ENCODE data around the gene AQP6.

Gene AQP6

DNA sequence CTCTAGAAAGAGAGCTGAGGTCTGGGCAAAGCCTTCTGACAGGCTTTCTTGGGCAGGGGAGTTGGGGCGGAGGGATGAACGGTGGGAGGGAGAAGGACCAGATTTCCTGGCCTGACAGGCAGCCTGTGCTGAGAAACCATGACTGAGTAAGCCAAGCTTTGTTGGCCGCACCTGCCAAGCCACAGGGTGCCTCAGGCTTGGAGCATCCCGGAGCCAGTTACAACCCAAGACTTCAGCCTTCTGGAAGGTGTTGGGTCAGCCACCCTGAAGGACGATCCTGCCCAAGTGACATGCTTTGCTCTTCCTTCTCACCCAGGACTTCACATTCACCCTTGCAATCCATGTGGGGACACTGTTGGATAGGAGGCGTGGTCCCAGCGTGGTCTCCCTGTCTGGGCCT lies 43.2 kb upstream of the AQP6 start:
- TF ChIP-seq, protein P1, sequence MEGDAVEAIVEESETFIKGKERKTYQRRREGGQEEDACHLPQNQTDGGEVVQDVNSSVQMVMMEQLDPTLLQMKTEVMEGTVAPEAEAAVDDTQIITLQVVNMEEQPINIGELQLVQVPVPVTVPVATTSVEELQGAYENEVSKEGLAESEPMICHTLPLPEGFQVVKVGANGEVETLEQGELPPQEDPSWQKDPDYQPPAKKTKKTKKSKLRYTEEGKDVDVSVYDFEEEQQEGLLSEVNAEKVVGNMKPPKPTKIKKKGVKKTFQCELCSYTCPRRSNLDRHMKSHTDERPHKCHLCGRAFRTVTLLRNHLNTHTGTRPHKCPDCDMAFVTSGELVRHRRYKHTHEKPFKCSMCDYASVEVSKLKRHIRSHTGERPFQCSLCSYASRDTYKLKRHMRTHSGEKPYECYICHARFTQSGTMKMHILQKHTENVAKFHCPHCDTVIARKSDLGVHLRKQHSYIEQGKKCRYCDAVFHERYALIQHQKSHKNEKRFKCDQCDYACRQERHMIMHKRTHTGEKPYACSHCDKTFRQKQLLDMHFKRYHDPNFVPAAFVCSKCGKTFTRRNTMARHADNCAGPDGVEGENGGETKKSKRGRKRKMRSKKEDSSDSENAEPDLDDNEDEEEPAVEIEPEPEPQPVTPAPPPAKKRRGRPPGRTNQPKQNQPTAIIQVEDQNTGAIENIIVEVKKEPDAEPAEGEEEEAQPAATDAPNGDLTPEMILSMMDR (IDR thresholded peaks at IDR 0.05; ENCODE audit: low read depth, low read length): no peak
- no peak overlapping the region for H3K4me3 ChIP-seq (ENCODE audit: low read depth, low read length)

DNA sequence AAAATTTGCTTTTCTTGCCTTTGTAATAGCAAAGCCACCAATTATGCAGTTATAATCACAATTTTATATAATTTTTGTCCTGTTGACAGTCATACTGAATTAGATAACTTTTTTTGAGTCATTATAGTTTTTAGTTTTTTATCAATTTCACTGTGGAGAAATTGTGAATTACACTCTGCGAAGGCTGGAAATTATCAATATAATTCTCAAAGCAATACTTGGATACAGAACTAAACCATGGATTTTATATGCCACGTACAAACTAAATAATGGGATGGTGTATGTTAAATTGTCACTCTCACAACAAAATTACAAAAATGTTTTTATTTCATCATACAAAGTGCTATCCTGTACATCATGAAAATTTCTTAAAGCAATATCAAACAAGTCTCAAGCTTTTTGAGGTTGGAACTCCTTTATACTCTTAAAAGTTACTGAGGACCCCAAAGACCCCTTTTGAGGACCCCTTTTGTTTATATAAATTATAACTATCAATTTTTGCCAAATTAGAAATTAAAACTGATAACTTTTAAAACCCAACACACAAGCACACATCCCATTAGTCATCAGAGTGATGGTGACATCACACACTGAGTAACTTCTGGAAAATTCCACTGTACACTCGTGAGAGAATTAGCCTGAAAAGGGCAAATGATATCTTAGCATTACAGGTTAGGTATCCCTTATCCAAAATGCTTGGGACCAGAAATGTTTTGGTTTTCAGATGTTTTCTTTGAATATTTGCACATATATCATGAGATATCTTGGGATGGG lies 42.0 kb upstream of the AQP6 start:
- TF ChIP-seq, protein P1 (IDR thresholded peaks at IDR 0.05; ENCODE audit: low read depth, low read length): no peak
- H3K4me3 ChIP-seq (ENCODE audit: low read depth, low read length): no peak overlapping the region

DNA sequence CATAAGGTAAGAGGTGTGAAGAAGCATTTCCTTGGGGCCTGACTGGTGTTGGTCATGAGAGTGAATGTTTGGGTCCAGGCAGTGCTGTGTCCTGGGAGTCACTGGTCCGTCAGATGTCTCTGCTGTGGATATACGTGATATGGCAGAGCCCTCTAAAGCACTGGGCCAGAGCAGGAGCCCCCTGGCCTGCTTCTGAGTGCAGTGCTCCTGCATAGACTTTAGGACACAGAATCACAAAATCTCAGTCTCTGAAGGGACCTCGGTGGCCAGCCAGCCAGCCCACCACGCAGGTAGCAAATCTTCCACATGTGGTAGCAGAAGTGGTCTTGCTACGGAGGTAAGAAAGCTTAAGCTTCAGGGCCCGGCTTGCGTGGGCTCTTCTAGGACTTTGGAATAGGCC lies 40.7 kb upstream of the AQP6 start:
- no peak overlapping the region for H3K4me3 ChIP-seq (ENCODE audit: low read depth, low read length)
- TF ChIP-seq, protein P1 (IDR thresholded peaks at IDR 0.05; ENCODE audit: low read depth, low read length): no peak

DNA sequence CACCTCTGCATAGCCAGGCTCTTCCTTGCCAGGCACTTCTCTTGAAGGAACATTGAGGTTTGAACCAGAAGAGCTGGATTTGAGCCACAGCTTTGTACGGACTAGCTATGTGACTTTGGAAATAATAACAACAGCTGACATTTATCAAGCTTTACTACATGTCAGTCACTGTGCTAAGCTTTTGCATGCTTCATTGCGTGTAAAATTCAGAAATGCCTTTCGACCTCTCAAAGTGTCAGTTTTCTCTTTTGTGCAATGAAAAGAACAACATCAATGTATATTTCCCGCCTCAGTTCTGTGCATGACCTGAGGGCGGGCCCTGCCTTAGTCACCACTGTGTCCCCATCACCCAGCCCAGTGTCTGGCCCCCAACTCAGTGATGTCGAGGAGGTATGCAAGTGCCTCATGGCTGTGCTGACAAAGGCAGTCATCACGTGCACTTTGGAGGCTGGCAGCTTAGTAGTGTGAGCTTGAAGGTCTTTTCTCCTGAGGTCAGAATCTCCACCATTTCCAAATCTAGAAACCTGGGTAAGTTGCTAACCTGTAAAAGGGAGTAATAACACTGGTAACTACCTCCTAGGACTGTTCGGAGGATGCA lies 40.1 kb upstream of the AQP6 start:
- no peak overlapping the region for H3K4me3 ChIP-seq (ENCODE audit: low read depth, low read length)
- TF ChIP-seq, protein P1 (IDR thresholded peaks at IDR 0.05; ENCODE audit: low read depth, low read length): no peak

DNA sequence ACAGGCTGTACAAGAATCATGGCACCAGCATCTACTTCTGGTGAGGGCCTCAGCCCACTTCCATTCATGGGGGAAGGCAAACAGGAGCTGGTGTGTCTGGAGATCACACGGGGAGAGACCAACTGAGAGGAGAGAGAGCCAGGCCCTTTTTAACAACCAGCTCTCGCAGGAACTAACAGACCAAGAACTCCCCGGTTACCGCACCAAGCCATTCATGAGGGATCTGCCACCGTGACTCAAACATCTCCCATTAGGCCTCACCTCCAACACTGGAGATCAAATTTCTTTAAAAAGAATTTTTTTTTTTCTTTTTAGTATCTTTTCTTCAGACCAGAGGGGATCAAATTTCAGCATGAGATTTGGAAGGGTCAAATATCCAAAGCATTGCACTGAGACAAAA lies 39.0 kb upstream of the AQP6 start:
- TF ChIP-seq, protein P1 (IDR thresholded peaks at IDR 0.05; ENCODE audit: low read depth, low read length): no peak
- no peak overlapping the region for H3K4me3 ChIP-seq (ENCODE audit: low read depth, low read length)

DNA sequence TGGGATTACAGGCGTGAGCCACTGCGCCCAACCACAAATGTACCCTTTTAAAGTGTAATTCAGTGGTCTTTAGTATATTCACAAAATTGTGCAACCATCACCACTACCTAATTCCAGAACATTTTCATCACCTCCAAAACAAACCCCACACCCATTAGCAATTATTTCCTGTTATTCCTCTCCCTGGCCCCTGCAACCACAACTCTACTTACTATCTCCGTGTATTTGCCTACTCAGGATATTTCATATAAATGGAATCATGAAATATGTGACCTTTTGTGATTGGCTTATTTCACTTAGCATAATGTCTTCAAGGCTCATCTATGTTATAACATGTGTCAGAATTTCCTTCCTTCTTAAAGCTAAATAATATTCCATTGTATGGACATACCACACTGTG lies 38.2 kb upstream of the AQP6 start:
- no peak overlapping the region for H3K4me3 ChIP-seq (ENCODE audit: low read depth, low read length)
- TF ChIP-seq, protein P1 (IDR thresholded peaks at IDR 0.05; ENCODE audit: low read depth, low read length): no peak

DNA sequence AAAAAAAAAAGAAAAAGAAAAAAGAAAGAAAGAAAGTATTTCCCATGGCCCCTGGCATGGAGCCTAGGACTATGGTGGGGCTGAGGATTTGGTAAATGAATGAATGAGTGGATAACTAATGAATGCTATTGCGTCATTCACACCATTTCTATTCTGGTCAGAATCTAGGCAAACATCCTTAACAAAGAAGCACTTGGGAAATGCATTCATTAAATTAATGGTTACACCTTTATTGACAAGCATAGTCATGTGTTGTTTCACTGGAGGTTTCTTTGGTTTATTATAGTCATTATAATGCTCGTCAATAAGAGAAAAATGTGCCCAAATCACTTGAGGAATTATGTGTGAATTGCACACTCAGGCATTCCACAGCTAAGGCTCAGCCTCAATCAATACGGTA lies 35.8 kb upstream of the AQP6 start:
- TF ChIP-seq, protein P1 (IDR thresholded peaks at IDR 0.05; ENCODE audit: low read depth, low read length): no peak
- H3K4me3 ChIP-seq (ENCODE audit: low read depth, low read length): no peak overlapping the region
